HG03196 (cell line): ENCODE measurements around the gene STX10.
"Not testable (repeated sequence)": the region's sequence is repeated elsewhere in the genome, so short reads cannot be mapped to it uniquely, and the experiment has no call there.

Experiments used
- ATAC-seq: cut with Tn5 transposase; IDR thresholded peaks from one replicate; pipeline ENCODE4 v1.9.1; 2021; ENCODE audit not compliant: unreplicated experiment

Gene STX10

DNA sequence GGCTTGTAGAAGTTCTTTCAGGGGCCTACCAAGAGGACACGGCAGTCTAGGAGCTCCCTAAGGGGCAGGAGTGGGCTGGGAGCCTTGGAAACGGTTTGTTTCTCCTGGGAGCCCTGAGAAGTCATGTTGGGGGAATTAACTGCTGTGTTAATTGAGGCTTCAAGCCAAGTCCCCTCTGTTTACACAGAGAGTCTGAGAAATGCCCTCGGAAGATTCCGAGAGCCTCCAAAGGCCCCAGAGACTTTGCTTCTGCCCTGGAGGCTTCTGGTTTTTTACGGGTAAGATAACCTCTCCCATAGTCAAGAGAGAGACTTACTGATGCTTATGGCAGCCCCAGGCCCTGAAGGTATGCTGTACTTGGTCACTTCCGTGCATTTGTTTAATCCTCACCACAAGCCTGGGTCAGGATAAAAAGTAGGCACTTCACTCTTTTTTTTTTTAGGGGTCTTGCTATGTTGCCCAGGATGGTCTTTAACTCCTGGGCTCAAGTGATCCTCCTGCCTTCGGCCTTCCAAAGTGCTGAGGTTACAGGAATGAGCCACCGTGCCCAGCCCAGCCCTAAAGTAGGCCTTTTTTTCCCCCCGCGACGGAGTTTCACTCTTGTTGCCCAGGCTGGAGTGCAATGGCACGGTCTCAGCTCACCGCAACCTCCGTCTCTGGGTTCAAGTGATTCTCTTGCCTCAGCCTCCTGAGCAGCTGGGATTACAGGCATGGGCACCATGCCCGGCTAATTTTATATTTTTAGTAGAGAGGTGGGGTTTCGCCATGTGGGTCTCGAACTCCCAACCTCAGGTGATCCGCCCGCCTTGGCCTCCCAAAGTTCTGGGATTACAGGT lies 15.2 kb upstream of the STX10 start:
- no peak for ATAC-seq

DNA sequence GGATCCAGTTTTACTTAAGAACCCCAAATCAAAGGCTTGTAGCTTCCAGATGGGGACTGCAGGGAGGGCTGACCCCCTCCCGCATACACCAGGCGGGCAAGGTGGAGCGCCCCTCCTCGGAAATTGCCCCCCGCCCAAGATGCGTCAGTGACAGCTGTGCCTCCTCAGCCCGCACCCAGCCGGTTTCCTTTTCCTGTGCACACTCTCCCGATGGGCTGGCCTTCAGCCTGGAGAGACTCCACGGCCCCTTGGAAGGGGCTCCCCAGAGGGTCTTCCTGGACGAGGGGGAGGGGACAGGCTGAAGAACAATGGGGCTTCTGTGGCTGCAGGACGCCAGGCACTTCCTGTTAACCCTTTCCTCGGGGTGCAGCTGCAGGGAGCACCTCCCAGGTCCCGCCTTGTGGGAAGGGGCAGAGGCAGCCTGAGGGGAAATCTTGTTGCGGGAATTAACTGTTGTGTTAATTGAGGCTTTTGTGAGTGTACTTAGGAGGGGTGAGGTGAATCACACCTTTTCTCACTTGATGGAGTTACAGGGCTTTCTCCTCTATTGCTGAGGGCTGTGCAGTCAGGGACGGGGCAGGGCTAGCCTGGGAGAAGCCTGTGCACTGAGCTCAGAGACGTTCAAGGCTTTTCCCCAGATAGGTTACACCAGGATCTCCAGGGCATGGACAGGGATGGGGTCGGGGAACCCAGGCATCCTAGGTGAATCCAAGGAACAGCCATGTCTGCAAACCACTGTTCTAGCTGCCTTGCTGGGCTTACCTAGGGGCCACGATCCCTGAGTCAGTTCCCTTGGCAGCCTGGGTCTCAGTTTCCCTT lies 14.4 kb upstream of the STX10 start:
- no peak for ATAC-seq

DNA sequence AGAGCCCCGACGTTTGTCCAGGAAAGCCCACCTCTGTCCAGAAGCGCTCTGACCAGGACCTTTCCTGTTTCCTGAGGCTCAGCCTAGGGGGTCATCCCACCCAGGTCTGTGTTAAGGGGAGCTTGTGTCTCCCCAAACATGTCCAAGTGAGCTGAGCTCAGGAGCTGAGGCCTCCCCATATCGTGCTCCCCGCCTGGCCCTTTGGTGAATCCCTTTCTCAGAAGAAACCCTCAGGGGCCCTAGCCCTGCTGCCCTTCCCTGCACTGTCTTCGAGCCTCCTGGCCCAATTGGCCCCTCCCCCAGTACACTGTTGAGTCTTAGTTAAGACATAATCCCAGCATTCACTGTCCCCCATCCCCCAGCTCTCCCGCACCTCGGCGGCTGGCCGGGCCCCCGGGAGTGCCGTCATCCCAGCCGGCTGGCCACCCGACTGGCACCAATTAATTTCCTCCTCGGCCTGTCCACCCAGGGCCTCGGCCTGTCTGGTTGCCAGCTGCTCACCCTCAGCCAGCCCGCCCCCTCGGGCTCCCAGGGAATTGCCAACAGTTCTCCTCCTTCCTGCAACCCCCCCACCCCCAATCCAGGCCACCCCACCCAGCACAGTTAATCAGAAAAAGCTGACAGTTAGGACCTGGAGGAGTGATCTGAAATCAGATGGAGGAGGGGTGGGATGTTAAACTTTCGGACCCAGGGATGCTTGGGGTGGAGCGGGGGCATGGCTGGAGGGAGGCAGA lies 13.6 kb upstream of the STX10 start:
- ATAC-seq: no peak

DNA sequence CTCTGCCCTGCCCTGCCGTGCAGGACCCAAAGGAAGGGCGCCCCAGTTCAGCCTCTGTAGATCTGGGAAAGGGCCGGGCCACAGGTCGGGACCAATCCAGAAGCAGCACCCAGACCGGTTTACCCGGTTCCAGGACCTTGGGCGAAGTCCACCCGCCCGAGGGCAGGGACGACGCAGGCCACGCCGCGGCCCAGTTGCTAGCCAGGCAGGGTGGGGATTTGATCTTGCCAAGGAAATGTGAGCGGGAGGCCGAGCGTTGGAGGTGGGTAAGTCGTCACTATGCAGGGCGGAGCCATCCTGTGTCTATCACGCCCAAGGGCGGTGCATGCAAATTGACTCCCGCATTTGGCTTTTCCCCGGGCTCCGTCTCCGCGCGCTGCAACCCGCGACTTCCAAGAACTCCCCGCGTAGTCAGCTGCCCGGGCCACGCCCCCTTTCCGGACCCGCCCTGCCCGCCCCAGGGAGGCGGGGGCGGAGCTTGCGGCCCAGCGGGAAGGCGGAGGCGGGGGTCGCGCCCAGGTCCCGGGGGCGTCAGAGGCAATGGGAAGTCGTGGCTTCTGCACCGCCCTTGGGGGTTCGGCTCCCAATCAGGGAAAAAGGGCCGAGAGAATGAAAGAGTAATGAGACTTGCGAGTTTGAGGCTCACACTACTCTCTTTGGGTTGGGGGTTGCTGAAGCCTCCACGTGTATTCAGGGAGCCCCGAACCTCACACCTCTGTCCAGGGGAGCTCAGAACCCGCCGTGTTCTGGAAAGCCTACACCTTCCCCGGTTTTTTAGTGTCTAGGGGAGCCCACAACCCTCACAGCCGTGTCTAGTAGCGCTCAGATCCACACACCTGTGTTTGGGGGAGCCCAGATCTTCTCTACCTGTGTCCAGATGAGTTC lies 12.8 kb upstream of the STX10 start:
- ATAC-seq: peak; percentile 31

DNA sequence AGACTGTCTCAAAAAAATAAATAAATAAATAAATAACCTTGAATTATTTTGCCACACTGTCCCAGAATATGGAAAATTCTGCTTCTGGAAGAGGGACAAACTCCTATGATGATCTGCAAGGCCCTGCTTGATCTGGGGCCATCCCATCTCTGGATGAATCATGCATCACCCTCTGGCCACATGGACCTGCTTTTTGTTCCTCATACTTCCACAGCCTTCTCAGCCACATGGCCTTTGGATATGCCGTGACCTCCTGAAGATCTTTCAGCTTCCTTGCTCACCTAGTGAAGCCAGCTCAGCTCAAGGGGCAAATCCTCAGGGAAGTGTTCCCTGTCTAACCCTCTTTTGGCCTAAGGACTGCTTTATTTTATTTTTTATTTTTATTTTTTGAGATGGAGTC lies 10.4 kb upstream of the STX10 start:
- ATAC-seq: no peak

DNA sequence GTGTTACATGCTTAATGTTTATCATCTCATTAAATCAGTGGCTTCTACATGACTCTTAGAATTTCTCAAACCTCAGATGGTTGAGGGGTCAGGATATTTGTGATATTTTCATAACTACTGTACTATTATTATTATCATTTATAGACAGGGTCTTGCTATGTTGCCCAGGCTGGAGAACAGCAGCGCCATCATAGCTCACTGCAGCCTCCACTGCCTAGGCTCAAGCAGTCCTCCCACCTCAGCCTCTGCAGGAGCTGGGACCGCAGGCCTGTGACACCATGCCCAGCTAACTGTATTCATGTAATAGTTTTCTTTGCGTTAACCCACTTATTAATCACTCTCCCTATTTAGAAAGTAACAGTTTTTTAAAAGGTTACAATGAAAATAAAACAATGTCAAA lies 9.5 kb upstream of the STX10 start:
- ATAC-seq: no peak

DNA sequence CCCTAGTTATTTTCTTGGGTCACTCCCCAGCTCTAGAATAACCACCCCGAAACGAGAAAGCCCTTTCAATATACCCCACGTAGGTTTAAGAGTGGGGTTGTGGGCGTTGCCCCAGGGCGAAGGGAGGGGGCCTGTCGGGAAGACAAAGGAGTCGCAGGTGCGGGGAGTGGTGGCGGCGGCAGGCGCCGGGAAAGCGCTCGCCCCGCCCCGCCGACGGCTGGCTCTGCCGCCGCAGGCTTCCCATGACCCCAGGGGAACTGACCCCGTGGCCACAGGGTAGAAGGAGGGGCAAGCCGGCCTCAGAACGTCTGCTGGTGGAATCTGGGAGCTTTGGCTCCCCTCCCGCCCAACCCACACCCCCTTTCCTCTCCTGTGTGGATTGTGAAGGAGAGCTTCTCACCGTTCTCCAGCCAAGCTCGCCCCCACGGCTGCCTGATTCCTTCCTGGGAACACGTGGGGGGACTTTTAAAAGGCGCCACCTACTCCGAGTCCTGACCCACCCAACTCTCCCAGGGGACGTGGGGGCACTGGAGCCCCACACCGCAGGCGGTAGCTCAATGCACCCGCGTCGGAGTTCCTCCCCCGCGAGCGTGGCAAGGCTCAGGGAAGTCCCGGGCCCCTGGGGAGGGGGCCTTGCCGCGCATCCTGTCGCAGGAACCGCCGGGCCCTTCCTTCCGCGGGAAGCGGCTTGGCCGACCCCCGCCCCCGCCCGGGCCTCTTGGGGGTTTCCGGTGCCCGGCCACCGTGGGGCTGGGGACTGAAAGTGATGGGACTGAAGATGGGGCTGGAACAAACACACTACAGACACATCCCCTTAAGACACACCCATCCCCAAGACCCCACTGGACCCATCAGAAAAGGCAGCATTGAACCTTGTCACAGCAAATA lies 5.5 kb upstream of the STX10 start:
- ATAC-seq: peak; percentile 18

DNA sequence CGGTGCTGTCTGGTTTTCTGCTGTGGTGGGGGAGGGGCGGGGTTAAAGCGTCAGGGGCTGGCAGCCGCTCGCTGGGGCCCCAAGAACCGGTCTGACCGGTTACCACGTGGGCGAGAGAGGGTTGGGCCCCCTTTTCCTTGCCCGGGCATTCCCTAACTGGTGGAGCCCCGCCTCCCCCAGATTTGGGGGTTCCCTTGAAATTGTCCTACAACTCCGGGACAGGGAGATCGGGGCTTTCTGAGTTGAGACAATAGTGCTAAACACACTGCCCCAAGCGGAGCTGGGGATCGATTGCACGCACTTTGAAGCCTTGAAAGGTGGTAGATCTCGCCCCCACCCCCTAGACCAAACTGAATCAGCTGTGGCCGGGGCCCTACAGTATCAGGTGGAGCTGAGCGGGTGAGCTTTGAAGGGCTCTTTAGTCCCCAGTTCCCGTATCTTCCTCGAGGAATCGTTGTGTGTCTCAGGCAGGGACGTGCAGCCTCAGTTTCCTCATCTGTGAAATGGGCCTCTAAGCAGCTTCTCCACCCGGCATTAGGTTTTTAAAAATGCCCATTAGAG lies 4.8 kb upstream of the STX10 start:
- ATAC-seq: no peak

DNA sequence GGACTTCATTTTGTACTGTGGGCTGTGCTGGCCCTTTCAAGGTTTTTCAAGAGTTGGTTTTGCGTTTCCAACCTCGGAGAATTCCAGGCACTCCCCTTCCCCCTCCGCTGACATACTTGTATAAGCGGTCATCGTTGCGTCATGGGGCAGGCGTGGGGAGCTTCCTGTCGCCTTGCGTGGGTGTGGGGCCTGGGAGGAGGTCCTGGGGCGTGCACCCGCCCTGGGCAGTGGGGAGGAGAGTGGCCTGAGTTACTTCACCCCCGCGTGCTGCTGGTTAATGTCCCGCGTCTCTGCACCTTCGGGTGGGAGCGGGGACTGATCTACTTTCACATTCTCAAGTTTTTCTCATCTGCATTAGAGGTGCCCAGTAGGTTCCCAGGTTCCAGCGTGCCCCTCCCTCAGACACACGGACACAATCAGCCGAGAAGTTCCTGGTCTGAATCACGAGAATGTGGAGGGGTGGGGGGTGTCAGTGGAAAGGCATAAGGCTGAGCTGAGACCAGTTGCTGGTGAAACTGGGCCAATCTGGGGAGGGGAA lies 4.1 kb upstream of the STX10 start:
- no peak for ATAC-seq

DNA sequence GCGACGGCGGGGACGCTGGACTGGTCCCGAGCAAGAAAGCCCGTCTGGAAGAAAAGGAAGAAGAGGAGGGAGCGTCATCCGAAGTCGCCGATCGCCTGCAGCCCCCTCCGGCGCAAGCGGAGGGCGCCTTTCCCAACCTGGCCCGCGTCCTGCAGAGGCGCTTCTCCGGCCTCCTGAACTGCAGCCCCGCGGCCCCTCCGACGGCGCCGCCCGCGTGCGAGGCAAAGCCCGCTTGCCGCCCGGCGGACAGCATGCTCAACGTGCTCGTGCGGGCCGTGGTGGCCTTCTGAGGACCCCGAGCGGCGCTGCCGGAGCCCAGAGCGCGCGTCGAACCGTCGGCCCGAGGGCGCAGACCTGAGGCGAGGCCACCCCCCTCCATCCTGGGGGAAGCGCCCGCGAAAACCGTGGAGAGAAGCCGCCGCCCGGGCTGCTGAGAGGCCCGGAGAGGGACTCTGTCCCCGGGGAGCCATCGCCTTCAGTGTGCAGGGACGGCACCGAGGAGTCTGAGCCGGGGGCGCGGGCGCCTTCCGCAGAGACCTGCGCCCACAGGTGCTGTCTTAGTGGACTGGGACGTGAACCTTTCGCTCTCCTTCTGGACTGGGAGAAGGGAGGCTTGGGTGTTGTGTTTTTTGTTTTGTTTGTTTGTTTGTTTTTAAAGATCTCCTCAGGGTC lies 3.5 kb upstream of the STX10 start:
- ATAC-seq: no peak

DNA sequence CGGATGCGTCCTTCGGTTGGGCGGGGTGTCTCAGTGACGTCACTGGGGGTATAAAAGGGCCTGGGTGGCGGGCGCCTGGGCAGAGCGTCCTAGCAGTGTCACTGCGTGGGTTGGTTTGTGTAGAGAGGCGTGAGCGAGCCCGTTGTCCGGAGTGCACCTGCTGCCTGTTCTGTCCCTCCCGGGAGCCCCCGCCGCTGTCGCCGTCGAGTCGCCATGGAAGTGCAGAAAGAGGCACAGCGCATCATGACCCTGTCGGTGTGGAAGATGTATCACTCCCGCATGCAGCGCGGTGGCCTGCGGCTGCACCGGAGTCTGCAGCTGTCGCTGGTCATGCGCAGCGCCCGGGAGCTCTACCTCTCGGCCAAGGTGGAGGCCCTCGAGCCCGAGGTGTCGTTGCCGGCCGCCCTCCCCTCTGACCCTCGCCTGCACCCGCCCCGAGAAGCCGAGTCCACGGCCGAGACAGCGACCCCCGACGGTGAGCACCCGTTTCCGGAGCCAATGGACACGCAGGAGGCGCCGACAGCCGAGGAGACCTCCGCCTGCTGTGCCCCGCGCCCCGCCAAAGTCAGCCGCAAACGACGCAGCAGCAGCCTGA lies 2.9 kb upstream of the STX10 start:
- ATAC-seq: peak; percentile 28

DNA sequence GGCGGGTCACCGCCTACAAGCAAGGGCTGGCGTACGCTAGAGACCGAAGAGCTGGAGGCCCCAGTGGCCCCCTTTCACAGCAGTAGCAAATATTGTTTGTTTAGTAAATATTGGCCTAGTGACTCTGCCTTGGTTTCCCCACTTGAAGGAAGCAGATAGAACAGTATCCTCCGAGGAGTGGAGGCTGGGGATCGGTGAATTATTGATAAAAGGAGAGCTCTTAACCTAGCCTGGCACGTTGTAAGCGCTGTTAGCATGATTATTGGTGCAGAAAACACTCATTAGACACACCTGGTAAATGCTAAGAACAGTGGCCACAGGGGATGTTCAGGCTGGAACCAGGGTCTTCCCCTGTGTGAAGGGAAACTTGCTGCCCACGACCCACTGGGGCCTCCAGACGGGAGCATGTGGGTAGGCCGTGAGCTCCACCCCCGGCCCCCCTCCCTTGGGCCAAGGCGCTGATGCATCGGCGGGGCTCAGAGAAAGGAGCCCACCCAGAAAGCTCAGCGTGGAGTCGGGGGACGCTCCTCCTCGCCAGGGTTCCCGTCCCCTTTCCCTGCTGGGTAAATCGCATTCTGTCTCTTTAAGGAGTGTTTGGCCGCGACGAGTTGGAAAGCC lies 2.3 kb upstream of the STX10 start:
- peak; percentile 4 for ATAC-seq

DNA sequence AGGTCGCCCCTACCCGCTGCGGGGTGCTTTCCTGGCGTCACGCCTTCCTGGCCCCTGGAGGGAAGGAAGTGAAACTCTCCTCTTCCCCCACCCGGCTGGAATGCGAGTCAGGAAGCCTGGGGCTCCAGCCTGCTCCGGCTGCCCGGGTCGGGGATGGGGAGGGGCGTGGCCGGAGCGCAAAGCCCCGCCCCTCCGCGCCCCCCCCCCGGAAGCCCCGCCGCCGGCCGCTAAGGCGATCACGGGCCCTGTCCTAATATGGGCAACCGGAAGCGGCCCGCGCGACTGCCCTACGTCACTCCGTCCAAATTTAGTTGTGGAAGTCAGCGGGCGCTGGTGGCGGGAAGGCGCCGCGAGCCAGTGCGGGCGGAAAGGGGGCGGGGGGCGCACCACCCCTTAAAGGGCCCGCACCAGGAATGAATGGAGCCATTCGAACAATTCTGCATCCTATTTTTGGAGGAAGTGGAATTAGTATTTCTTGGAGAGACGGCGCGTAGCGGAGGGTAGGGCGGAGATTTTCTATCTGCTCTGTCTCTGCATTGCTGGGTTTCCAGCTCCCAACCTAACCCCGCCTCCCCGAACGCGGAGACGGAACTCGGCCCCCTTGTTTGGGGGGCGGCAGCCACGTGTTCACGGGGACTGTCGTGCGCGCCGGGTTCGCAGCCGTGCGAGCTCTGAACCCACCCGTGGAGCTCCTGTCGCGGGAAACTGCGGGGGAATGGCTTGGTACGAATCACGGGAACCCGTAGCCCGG lies 1.6 kb upstream of the STX10 start:
- ATAC-seq: peak; percentile 30

DNA sequence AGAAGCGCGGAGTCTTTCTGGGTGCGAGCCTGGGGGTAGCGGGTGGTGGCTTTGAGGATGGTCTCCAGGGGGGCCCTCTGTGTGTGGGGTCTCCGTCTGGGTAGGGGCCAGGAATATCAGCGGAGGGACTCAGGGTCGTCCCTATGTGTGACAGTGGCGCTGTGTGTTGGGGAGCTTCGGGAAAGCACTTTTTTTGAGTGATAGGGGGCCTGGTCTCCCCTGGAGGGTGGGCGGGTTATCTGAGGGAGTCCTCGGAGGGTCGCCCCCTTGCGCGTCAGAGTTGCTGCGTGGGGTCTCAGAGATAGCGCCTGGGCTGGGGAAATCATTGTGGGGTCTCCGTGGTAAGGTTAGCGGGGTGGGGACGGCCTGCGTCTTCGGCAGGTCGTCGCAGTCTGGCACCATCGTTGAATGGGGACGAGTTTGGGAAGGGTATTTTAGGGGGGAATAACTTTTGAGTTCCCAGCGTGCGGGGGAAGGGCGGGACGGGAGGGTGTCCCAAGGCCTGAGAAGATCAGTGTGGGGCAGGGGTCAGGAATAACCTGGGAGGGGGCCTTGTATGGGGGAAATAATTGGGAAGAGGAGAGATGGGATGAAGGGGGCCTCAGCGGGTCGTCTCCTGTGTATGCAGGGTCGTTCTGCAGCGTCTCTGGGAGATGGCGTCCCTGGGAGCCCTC lies 893 bp upstream of the STX10 start:
- ATAC-seq: no peak

DNA sequence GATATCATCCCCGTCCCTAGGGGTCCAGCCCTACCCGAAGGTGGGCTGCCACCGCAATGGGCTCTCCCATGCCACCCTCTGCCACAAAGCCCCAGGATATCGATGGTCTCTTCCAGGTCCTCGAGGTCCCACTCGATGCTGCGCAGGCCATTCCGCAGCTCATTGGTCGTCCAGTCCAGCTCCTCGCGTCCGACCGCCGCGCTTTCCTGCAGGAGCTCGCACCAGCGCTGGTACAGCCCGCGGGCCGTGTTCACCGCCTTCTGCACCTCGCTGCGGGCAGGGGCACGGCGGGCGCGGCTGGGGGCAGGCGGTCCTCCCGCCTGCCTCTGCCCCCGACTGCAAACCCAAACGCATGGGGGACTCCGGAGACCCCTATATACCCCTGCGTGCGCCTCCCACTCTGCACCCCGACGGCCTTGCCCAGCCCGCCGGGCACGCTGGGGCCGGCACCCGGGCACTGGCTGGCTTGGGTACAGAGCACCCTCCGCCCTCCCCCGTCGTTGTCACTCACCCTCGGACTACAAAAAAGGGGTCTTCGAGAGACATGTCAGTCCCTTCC lies 468 bp downstream of the STX10 start:
- peak; percentile 0 for ATAC-seq

DNA sequence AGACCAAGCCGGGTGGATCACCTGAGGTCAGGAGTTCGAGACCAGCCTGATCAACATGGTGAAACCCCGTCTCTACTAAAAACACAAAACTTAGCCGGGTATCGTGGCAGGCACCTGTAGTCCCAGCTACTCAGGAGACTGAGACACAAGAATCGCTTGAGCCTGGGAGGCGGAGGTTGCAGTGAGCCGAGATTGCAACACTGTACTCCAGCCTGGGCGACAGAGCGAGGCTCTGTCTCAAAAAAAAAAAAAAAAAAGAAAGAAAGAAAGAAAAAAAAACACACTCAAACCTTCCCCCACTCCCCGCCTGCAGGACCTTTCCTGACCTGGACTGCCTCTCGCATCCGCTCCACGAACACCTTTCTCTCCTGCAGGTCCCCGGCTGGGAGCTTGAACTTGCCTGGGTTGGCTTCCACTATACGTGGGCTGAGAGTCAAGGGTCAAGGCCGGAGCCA lies 975 bp downstream of the STX10 start:
- not testable (repeated sequence) for ATAC-seq
